GM18951 (cell line): Measurements from ENCODE around the gene SDK1.

Experiments
- POLR2A ChIP-seq: IDR thresholded peaks from 4 replicates; pipeline ENCODE4 v1.6.1; 2011; ENCODE audit warnings: mild to moderate bottlenecking; ENCODE audit not compliant: insufficient read length, insufficient read depth; ENCODE audit errors: extremely low read depth
- in situ Hi-C: fragments of 300-500 bp; cut with MboI; formaldehyde crosslinking; loops from one replicate; pipeline ENCODE4 v1.12.0; 2022; ENCODE audit warnings: low sequenced_read_pairs, mixed read lengths, inconsistent platforms; ENCODE audit not compliant: unreplicated experiment

The SDK1 gene

GRCh38 chr7:3378390-3379150, 77.5 kb downstream of the SDK1 start:
- no peak for TF ChIP-seq POLR2A
- in situ Hi-C loops: no loop called here

GRCh38 chr7:3380034-3380433, 79.0 kb downstream of the SDK1 start:
- TF ChIP-seq POLR2A: no peak
- in situ Hi-C loops: no loop called here

GRCh38 chr7:3380886-3381685, 80.0 kb downstream of the SDK1 start:
- no peak for TF ChIP-seq POLR2A
- in situ Hi-C loops: no loop called here

- no peak for TF ChIP-seq POLR2A
- in situ Hi-C loops: no loop called here
Measured at GRCh38 chr7:3386423-3387190, 85.6 kb downstream of the SDK1 start.

GRCh38 chr7:3393862-3394261, 92.8 kb downstream of the SDK1 start:
- TF ChIP-seq POLR2A: no peak
- in situ Hi-C loops: no loop called here

- TF ChIP-seq POLR2A: no peak
- in situ Hi-C loops: no loop called here
Measured at GRCh38 chr7:3397324-3397723, 96.3 kb downstream of the SDK1 start.

- no peak for TF ChIP-seq POLR2A
- in situ Hi-C loops: no loop called here
Measured at GRCh38 chr7:3399858-3400257, 98.8 kb downstream of the SDK1 start.

GRCh38 chr7:3404501-3404900, 103.4 kb downstream of the SDK1 start:
- no peak for TF ChIP-seq POLR2A
- in situ Hi-C loops: no loop called here

- in situ Hi-C loops: no loop called here
- no peak for TF ChIP-seq POLR2A
Measured at GRCh38 chr7:3408814-3409595, 108.0 kb downstream of the SDK1 start.

- no peak for TF ChIP-seq POLR2A
- in situ Hi-C loops: no loop called here
Measured at GRCh38 chr7:3412871-3413270, 111.8 kb downstream of the SDK1 start.

- TF ChIP-seq POLR2A: no peak
- in situ Hi-C loops: no loop called here
Measured at GRCh38 chr7:3415861-3416312, 114.8 kb downstream of the SDK1 start.

GRCh38 chr7:3416453-3416852, 115.4 kb downstream of the SDK1 start:
- in situ Hi-C loops: no loop called here
- no peak for TF ChIP-seq POLR2A
